Epithelial cell of proximal tubule (primary cell): ENCODE data around the gene MRM2. TPM values are rescaled to one million over a fixed set of nuclear protein-coding genes. Genes with fewer than 3 reads are reported as not detected.
A peak's percentile ranks its signal among the peaks of the same experiment; 100 is the strongest.

ENCODE experiments used
- DNase-seq: peaks from one replicate; pipeline ENCODE4 v3.0.0-alpha.2; 2011; ENCODE audit warnings: low read depth
- H3K4me3 ChIP-seq: 2 replicates; pipeline ENCODE4 v1.5.1; 2011; ENCODE audit warnings: low read depth, mild to moderate bottlenecking, low read length
- CTCF ChIP-seq: conservative IDR thresholded peaks from 2 replicates; pipeline ENCODE4 v1.5.1; 2012; ENCODE audit warnings: low read depth, mild to moderate bottlenecking, low read length
- total RNA-seq: library from RNA; depleted of rRNA; stranded (reverse); fragments of >200 nt; gene quantifications from 2 replicates; pipeline ENCODE4 v1.2.3, GENCODE V29; 2015

Gene MRM2
- total RNA-seq, 1 donor from 2014 or later: 26.1 TPM

GRCh38 chr7:2245883-2246675, 4.1 kb upstream of the MRM2 start:
- TF ChIP-seq CTCF: no peak
- no peak for DNase-seq
- no peak overlapping the region for H3K4me3 ChIP-seq

- no peak for DNase-seq
- TF ChIP-seq CTCF: no peak
- no peak overlapping the region for H3K4me3 ChIP-seq
Measured at GRCh38 chr7:2244404-2244995, 2.5 kb upstream of the MRM2 start.

- H3K4me3 ChIP-seq: no peak overlapping the region
- TF ChIP-seq CTCF: no peak
- no peak for DNase-seq
Measured at GRCh38 chr7:2243458-2243857, 1.5 kb upstream of the MRM2 start.

GRCh38 chr7:2242541-2243429, 780 bp upstream of the MRM2 start:
- DNase-seq: no peak
- TF ChIP-seq CTCF: no peak
- H3K4me3 ChIP-seq: peak overlapping the region; percentile 79

- DNase-seq: no peak
- H3K4me3 ChIP-seq: no peak overlapping the region
- no peak for TF ChIP-seq CTCF
Measured at GRCh38 chr7:2239242-2239641, 2.8 kb downstream of the MRM2 start.

GRCh38 chr7:2237109-2237602, 4.8 kb downstream of the MRM2 start:
- H3K4me3 ChIP-seq: no peak overlapping the region
- no peak for DNase-seq
- no peak for TF ChIP-seq CTCF
